OCI-LY3 (cell line): ENCODE results near the gene CAMTA1.

Source experiments
- CTCF ChIP-seq: fragments of 200-600, 300-600 bp; sonication (generic); IDR thresholded peaks from 2 replicates; pipeline ENCODE4 v1.5.1; 2014; ENCODE audit warnings: antibody characterized with exemption, low read length, low read depth
- EZH2phosphoT487 ChIP-seq: fragments of 200-600 bp; shearing (Covaris generic); IDR thresholded peaks from 2 replicates; pipeline ENCODE4 v1.6.1; 2018; ENCODE audit warnings: antibody characterized with exemption, mixed run types, low read depth

DNA sequence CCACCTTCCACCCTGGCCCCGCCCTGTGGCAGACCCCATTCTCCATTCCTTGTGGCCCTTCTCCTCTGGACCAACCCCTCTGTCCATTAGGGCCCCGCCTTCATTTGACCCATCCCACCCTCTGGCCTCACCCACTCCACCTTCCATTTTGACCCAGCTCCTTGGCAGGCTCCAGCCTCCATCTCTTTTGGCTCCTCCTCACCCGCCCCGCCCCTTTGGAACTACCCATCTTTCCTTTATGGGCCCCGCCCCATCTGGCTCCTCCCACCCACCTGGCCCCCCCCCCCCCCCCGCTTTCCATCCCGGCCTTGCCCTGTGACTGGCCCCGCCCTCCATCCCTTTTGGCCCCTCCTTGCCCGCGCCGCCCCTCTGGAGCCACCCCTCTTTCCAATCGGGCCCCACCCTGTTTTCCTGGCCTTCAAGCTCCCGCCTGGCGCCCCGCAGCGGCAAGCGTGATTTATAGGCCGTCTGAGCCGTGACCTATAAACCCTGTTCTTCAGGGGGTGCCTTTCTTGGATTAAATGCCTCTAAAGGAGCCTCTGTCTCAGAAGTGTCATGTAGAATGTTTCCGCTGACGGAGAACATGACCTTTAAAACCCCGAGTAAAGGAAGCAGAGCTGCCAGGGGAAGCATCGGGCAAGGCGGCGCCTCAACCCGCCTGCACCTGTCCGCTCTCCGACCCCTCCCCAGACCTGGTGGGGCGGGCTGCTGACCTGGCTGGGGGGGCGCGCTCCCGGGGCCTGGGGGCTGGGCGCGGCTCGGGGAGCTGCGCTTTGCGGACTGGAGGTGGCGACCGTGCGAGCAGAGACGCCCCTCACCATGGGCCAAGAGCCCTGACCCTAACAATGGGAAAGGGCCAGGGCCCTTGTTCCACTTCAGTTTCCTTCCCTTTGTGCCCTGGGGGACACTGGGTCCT is 178.0 kb downstream of the CAMTA1 start:
- no peak for TF ChIP-seq CTCF
- TF ChIP-seq EZH2phosphoT487 = no peak
